GM18907 (cell line): ENCODE measurements around the gene RXRB.

ENCODE experiments used
- ATAC-seq: cut with Tn5 transposase; IDR thresholded peaks from one replicate; pipeline ENCODE4 v1.9.1; 2021; ENCODE audit warnings: mild to moderate bottlenecking, moderate library complexity; ENCODE audit not compliant: unreplicated experiment

The RXRB gene

DNA sequence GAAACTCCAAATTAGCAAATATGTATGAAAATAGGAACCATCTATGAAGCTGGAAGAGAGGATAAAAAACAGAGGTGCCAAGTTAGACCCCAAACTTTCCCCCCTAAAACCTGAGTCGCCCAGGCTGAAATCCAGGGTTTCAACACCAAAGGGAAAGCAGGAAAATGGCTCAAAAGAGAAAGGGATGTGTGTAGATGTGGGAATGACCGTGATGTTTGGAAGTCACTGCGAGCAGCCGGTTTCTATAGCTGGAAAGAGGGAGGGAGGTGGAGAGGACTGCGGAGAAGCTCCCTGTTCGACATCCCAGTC is 12.3 kb upstream of the RXRB start:
- ATAC-seq = no peak

DNA sequence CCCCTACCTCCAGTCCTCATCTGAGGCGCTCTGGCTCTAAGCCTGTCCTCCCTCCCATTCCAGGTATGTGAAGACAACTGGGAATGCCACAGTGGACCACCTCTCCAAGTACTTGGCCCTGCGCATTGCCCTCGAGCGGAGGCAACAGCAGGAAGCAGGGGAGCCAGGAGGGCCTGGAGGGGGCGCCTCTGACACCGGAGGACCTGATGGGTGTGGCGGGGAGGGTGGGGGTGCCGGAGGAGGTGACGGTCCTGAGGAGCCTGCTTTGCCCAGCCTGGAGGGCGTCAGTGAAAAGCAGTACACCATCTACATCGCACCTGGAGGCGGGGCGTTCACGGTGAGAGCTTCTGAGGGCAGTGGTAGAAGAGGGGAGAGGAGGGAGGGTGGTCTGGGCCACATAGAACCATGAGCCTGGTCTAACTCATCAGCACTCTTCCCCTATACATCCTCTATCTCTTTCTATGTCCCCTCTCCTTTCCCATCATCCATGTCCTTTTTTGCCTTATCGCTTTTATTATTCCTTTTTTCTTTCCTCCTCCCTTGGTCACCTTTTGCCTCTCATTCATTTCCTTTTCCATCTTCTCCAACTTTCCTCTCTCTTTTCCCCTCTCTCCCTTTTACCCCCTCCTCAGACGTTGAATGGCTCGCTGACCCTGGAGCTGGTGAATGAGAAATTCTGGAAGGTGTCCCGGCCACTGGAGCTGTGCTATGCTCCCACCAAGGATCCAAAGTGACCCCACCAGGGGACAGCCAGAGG is 11.4 kb upstream of the RXRB start:
- ATAC-seq = no peak

DNA sequence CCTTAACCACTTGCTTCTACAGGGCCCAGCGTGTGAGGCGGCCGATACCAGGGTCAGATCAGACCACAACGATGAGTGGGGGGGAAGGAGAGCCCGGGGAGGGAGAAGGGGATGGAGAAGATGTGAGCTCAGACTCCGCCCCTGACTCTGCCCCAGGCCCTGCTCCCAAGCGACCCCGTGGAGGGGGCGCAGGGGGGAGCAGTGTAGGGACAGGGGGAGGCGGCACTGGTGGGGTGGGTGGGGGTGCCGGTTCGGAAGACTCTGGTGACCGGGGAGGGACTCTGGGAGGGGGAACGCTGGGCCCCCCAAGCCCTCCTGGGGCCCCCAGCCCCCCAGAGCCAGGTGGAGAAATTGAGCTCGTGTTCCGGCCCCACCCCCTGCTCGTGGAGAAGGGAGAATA is 10.7 kb upstream of the RXRB start:
- ATAC-seq = no peak

DNA sequence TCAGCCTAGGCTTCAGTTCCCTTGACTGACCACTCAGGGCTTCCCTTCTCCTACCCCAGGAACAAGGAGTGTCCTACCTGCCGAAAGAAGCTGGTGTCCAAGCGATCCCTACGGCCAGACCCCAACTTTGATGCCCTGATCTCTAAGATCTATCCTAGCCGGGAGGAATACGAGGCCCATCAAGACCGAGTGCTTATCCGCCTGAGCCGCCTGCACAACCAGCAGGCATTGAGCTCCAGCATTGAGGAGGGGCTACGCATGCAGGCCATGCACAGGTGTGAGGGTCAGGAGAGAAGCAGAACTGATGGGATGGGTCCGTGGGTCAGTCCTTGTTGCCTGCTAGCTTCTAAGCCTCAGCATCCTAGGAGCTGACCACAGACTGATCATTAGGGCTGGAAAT is 9.4 kb upstream of the RXRB start:
- no peak for ATAC-seq

DNA sequence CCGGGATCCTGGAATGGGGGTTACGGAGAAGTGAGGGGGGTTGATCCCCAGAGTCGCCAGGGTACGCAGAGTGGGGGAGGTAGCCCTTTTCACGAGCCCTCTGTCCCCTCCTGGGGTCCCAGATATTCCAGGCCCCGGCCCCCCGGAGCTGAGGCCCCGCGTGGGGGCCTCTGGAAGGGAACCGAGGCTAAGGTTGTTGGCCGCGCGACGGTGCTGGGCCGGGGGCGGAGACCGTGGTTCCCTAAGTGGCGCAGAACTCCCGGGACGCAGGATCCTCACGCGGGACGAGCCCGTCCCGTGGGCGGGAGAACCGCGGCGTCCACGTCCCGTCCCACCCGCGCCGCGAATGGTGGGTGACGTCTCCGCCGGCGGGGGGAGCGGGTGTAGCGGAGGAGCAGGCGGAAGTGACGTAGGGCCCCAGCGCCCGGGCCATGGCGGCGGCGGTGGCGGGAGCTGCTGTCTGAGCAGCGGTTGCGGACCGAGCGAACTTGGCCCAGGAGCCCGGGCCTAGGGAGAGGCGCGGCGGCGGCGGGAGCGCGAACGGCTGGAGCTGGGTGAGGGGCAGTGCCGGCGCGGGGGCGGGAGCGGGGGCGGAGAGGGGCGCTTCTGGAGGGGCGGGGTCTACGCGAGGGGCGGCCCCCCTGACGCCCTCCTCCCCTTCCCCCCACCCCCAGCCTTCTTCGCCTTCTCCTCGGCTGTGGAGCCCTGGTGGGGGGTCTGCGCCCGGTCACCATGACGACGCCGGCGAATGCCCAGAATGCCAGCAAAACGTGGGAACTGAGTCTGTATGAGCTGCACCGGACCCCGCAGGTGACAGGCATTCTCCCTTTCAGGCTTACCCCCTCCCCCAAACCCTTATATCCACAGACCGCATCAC is 7.9 kb upstream of the RXRB start, which contains the start of gene RING1:
Gene RING1 (plus strand): TSS at position 410 of the 877 bp plus-strand sequence. CDS start 323 bp downstream, at position 733.
- peak; percentile 51 for ATAC-seq

DNA sequence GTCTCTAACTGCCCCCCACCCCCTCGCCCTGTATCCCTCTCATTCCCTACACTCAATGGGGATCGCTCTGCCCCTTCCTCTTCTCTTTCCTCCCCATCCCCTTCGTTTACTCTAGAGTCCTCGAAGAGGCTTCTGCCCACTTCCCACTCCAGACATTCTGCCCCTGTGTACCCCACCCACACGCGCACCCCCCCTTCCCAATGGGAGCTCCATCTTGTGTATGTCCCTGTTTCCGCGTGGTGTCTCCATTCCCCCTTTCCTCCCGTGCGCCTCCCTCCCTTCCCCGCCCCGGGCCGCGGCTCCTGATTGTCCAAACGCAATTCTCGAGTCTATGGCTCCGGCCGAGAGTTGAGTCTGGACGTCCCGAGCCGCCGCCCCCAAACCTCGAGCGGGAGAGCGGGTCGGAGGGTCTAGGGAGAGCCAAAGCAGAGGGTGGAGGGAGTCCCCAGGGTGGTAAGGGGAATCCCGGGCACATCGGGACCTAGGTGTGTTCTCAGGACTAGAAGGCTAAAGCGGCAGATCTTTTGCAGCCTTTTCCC is 7.2 kb upstream of the RXRB start:
- no peak for ATAC-seq

DNA sequence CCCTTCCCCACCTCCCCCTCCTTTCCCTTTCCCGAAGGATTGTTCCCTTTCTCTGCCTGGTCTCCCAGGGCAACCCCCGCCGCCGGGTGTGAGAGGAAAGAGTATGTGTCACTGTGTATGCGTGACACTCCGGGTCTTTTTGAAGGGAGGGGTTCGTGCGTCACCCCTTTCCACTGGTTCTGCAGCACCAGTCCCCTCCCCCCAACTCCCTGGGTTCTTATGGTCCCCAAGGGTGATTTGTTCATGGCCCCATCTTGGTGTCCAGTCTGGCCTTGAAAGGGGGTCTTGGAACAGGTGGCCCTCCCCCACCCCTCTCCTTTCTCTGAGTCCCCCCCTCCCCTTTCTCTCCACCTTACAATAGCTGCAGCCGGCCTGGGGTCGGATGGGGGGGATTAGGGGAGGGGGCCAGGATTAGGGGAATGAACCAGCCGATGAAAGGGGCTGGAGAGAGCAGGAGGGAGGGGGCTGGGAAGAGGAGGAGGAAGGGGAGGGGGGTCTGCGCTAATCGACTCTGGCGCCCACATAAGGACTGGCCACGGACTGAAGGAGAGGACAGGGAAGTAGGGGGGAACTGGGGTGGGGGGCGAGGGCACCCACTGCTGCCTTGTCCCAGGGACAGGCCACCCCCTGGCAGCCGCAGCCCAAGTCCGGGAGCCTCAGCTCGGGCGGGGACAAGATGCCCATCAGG is 6.5 kb upstream of the RXRB start:
- no peak for ATAC-seq

DNA sequence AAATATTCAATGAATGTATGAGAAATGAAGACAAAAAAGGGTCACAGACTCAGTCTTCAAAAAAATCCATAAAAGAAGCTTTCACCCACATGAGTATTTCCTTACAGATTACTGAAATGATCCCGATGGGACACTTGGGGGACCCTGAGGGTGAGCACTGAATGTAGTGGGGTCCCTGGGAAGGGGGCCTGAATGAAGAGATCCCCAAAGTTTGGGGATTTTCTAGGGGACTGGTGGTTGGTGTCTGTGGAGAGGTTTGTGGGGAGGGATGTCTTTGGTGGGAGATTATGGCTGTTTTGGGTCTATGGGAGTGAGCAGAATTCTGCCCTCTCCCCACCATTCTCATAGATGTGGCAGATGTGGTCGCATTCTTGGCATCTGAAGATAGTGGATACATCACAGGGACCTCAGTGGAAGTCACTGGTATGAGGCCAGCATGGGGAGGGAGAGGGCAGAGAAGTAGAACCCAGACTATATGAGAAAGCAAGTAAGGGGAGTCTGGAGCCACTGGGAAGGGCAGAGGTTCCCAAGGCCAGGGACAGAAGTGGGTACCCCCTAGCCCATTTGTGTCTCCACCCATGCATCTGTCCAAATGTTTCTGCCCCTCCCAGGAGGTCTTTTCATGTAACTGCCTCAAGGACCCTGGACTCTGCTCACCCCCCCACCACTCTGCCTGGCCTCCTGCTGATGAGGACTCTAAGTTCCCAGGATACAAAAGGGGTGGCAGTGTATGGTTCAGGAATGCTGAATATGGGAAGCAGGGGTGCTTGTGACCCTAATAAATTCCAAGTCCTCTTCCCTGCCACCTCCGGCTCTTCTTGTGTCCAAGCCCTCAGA is 5.8 kb upstream of the RXRB start:
- ATAC-seq = no peak

DNA sequence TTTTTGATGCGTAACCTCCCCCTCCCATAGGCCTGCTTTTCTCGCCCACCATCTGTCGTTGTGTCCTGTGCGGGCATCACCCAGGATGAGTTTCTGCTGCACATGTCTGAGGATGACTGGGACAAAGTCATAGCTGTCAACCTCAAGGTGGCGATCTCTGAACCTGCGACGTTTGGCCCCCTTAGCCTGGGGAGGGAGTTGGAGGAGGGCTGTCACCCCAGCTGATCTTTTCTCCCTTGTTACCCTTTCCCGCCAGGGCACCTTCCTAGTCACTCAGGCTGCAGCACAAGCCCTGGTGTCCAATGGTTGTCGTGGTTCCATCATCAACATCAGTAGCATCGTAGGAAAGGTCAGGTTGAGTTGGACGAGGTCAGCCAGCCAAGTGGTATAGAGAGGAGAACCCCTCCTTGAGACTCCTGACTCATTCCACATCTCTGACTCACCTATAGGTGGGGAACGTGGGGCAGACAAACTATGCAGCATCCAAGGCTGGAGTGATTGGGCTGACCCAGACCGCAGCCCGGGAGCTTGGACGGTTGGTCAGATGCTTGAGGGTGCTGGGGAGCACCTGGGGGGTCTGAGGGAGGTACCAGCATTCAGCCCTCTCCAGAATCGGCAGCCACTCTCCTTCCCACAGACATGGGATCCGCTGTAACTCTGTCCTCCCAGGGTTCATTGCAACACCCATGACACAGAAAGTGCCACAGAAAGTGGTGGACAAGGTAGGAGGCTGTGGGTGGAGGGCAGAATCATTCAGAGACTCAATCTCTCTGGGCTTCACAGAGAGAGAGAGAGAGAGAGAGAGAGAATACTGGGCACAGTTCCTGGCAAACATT is 4.9 kb upstream of the RXRB start:
- ATAC-seq = no peak

DNA sequence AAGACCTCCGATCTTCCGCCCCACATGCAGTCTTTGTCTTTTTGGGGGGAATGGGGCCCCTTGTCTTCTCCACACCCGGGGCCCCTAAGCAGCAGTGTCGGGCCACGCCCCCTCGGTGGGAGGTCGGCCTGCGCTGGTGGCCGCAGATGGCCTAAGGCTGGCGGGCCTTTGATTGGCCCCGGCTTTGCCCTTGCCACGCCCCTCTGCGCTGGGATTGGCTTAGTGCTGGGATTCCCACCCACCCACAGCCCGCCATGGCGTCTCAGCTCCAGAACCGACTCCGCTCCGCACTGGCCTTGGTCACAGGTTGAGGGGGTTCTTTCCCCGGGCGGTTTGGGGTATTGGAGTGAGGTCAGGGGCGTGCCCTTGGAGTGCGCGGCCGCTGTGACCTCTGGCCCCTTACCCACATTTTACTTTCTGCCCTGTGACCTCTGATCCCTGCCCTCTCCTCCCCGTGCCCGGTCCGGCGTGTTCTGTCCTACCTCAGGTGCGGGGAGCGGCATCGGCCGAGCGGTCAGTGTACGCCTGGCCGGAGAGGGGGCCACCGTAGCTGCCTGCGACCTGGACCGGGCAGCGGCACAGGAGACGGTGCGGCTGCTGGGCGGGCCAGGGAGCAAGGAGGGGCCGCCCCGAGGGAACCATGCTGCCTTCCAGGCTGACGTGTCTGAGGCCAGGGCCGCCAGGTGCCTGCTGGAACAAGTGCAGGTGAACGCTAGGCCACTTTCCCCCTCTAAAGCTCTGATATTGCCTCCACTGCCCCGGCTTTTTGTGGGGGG is 4.1 kb upstream of the RXRB start, which contains the start of gene HSD17B8:
Gene HSD17B8 (plus strand): TSS at position 241 of the 776 bp plus-strand sequence. CDS start 14 bp downstream, at position 255.
- ATAC-seq = peak; percentile 40

DNA sequence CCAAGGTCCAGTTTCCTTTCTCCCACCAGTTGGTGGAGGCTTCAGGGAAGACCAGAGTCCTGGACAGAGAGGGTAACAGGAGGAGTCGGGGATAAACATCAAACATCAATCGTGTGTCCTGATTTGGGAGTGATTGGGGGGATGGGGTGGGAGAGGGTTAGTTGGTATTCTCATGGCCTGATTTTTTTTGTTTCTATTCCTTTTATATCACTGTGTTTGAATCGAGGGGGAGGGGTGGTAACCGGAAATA is 3.6 kb upstream of the RXRB start:
- no peak for ATAC-seq

DNA sequence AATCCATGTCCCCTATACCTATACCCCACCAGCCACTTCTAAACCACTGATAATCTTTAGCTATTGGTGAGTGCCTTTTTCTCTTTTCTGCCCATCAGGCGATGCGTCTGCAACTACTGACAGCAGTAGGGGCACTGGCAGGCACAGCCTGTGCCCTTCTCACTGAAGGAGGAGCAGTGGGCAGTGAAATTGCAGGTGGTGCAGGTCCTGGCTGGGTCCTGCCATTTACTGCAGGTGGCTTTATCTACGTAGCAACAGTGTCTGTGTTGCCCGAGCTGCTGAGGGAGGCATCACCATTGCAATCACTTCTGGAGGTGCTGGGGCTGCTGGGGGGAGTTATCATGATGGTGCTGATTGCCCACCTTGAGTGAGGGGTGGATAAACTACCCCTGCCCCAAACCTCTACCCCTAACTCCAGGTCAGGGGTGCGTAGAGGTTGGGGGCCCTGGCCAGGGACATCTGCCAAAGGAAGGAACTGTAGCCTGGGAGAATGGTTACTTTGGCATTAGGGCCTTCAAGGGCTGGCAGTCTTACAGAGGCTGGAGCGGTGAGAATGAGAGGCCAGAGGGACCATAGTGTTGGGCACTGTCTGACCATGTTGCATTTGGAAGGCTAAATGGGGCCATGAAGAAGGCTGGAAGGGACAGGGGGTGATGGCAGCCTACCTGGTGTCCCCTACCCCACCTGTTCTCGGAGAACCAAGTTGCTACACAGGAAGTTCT is 3.1 kb upstream of the RXRB start:
- ATAC-seq = no peak

DNA sequence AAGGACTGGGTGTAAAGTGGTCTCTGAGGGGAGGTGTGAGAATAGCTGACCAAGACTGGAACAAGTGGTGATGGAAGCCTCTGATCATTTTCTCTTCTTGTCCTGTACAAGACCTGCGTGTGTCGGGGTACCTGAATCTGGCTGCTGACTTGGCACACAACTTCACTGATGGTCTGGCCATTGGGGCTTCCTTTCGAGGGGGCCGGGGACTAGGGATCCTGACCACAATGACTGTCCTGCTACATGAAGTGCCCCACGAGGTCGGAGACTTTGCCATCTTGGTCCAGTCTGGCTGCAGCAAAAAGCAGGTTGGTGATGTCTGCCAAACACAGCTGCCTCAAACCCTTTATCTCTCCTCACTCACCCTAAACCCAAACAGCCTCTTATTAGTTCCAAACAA is 2.3 kb upstream of the RXRB start:
- no peak for ATAC-seq

DNA sequence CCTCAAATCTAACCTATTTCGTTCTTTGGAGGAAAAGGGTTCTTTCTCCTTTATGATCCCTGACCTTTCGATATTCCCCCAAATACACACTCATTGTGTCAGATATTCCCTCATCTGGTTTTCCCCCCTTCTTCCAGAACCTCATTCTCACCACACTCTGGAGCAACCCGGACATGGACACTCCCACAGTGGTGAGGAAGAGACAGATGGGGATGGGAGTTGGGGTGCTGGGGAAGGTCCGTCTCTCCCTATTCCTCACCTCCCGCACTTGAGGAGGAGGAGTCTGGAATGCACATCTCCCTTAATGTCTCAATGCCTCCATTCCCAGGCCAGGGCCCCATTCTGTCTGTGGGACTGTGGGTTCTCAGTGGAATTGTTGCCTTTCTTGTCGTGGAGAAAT is 1.5 kb upstream of the RXRB start:
- no peak for ATAC-seq

DNA sequence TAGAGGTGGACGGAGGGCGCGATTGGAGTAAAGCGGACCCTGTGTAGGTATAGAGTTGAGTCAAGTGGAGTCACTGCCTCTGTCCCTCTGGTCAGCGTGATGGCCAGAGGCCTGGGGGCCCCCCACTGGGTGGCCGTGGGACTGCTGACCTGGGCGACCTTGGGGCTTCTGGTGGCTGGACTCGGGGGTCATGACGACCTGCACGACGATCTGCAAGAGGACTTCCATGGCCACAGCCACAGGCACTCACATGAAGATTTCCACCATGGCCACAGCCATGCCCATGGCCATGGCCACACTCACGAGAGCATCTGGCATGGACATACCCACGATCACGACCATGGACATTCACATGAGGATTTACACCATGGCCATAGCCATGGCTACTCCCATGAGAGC is 681 bp upstream of the RXRB start:
- ATAC-seq = no peak

DNA sequence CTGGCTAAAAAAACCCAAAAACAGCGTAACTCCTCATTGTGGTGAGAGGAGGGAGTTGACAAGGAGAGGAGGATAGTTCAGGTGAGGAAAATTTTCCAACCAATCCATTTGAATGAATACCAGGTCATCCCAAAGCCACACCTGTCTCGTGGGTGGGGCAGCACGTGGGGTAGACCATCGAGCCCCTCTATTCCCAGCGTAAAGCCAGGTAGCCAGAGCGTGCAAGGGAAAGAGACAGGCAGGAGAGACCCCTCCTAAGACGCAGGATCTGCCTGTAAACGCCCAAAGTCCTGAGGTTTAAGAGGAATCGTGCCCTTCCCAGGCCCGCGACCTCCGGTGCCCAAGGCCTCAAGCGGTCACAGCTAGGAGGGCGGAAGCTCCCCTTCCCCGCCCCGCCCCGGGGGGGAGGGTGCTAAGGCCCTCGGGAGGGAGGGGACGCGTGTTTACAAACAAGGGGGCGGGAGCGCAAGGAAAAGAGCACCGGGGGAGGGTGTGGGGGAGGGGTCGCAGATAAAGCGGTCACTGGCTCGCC is 712 bp downstream of the RXRB start:
- ATAC-seq = peak; percentile 25

DNA sequence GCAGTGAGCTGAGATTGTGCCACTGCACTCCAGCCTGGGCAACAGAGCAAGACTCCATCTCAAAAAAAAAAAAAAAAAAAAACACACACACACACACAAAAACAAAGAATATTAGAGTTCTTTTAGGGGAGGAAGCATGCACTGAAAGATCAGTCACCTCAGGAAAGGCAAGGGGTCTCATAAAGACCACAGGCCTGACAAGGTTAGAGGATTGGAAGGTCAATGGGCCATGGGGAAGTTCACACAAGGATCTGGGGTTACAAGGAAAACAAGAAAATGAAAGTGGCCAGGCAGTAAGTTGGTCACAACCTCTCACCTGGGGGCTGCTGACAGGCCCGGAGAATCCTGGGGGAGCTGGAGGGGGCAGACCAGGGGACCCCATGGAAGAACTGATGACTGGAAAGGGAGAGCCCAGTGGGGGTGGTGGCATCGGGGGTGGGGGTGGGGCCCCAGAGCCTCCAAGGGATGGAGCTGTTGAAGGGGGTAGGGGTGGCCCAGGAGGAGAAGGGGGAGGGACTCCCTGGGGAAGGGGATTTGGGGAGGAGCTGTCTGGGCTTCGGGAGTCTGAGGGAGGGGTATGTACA is 1.5 kb downstream of the RXRB start:
- ATAC-seq = no peak
